HEK293T (cell line): ENCODE results near the gene HJURP.

ENCODE experiments used
- ARNT ChIP-seq: fragments of 450-650 bp; IDR thresholded peaks from 2 replicates; pipeline ENCODE4 v1.6.1; 2017; ENCODE audit warnings: mild to moderate bottlenecking
- CTBP1 ChIP-seq: fragments of 450-650 bp; IDR thresholded peaks from 2 replicates; pipeline ENCODE4 v1.6.1; 2016; ENCODE audit warnings: borderline replicate concordance
- ELF4 ChIP-seq: fragments of 450-650 bp; IDR thresholded peaks from 2 replicates; pipeline ENCODE4 v1.6.1; 2017; ENCODE audit warnings: antibody characterized with exemption
- FOXA1 ChIP-seq: fragments of 450-650 bp; IDR thresholded peaks from 2 replicates; pipeline ENCODE4 v1.6.1; 2016; ENCODE audit warnings: mild to moderate bottlenecking
- FOXK2 ChIP-seq: fragments of 450-650 bp; IDR thresholded peaks from 2 replicates; pipeline ENCODE4 v1.6.1; 2016; ENCODE audit warnings: mild to moderate bottlenecking
- FOXM1 ChIP-seq: fragments of 450-650 bp; IDR thresholded peaks from 2 replicates; pipeline ENCODE4 v1.6.1; 2017; ENCODE audit warnings: mild to moderate bottlenecking, borderline replicate concordance
- HDGF ChIP-seq: fragments of 450-650 bp; IDR thresholded peaks from 2 replicates; pipeline ENCODE4 v1.6.1; 2017; ENCODE audit warnings: antibody characterized with exemption, borderline replicate concordance
- NFRKB ChIP-seq: fragments of 450-650 bp; IDR thresholded peaks from 2 replicates; pipeline ENCODE4 v1.6.1; 2016; ENCODE audit warnings: mild to moderate bottlenecking, moderate library complexity
- SP1 ChIP-seq: fragments of 450-650 bp; IDR thresholded peaks from 2 replicates; pipeline ENCODE4 v1.6.1; 2017
- SUZ12 ChIP-seq: fragments of 450-650 bp; IDR thresholded peaks from 2 replicates; pipeline ENCODE4 v1.6.1; 2016; ENCODE audit warnings: mild to moderate bottlenecking
- TARDBP ChIP-seq: fragments of 450-650 bp; IDR thresholded peaks from 2 replicates; pipeline ENCODE4 v1.6.1; 2016
- ZNF384 ChIP-seq: fragments of 450-650 bp; IDR thresholded peaks from 2 replicates; pipeline ENCODE4 v1.6.1; 2016

- no peak for TF ChIP-seq ARNT
- no peak for TF ChIP-seq TARDBP
- TF ChIP-seq SUZ12, result no peak
- no peak for TF ChIP-seq ZNF384
- no peak for TF ChIP-seq FOXK2
- TF ChIP-seq FOXM1, result no peak
- TF ChIP-seq SP1, result no peak
- no peak for TF ChIP-seq HDGF
- TF ChIP-seq NFRKB, result no peak
- TF ChIP-seq ELF4, result no peak
- no peak for TF ChIP-seq CTBP1
- TF ChIP-seq FOXA1, result no peak
These were observed 54.6 kb downstream of the HJURP start for GRCh38 chr2:233799716-233800115.
